ENCODE results near the gene CTTN. TPM values are rescaled to one million over a fixed set of nuclear protein-coding genes. Genes with fewer than 3 reads are reported as not detected.

The CTTN gene
- total RNA-seq, 1 experiment from 2014 or later: 224 TPM

- DNase-seq: no peak
- Histone ChIP-seq H3K9ac (ENCODE audit: extremely low read depth, insufficient read length, low read length) (no peak overlapping the region), H3K4me1 (ENCODE audit: insufficient read depth, low read length) (no peaks in the 10 kb centered on the region), H3K9me3 (ENCODE audit: control insufficient read depth, low read depth, low read length) (no peaks in the 10 kb centered on the region), H3K4me2 (ENCODE audit: insufficient read depth, insufficient read length, low read length) (no peak overlapping the region), H3K79me1 (ENCODE audit: insufficient read depth, low read depth, low read length, poor library complexity, severe bottlenecking) (peaks cover 4% of the 10 kb centered on the region), H4K91ac (ENCODE audit: insufficient read length, low read depth, low read length) (no peak overlapping the region), H3K56ac (ENCODE audit: insufficient read length, low read depth, low read length) (no peak overlapping the region), H2BK15ac (ENCODE audit: low read depth, low read length) (no peak overlapping the region), H4K20me1 (ENCODE audit: control insufficient read depth, insufficient read depth, insufficient read length) (no peaks in the 10 kb centered on the region), H2AK5ac (ENCODE audit: insufficient read length, low read length) (no peak overlapping the region), H3K18ac (ENCODE audit: insufficient read length, low read depth, low read length) (no peak overlapping the region), H3K4ac (ENCODE audit: low read depth, low read length) (no peak overlapping the region), H3K79me2 (ENCODE audit: insufficient read depth, low read length) (no peaks in the 10 kb centered on the region), H3K23ac (ENCODE audit: insufficient read length, low read depth, low read length) (no peak overlapping the region), H4K5ac (ENCODE audit: insufficient read length, low read depth, low read length) (no peak overlapping the region), H2BK5ac (ENCODE audit: insufficient read length, low read length) (no peak overlapping the region), H2BK12ac (ENCODE audit: insufficient read length, low read depth, low read length) (no peak overlapping the region), H2BK120ac (ENCODE audit: low read depth, low read length, poor library complexity, severe bottlenecking) (no peak overlapping the region), H2BK20ac (ENCODE audit: low read depth, low read length, poor library complexity, severe bottlenecking) (no peak overlapping the region), H3T11ph (ENCODE audit: low read length) (no peak overlapping the region), H3K14ac (ENCODE audit: insufficient read depth, low read length) (no peak overlapping the region), H3K27me3 (ENCODE audit: insufficient read depth, low read length) (no peaks in the 10 kb centered on the region), H3K23me2 (ENCODE audit: insufficient read length, low read depth, low read length, poor library complexity, severe bottlenecking) (no peaks in the 10 kb centered on the region), H4K8ac (replicated peaks; ENCODE audit: insufficient read length, low read depth, low read length) (no peak overlapping the region), H2AFZ (ENCODE audit: low read length) (no peak overlapping the region), H3K27ac (ENCODE audit: insufficient read length, low read depth, low read length) (no peak overlapping the region)
- no CpG with 5 or more reads among the region's 25 CpGs for WGBS (ENCODE audit: extremely low coverage, insufficient read length, low lambda C conversion rate)
- Mint-ChIP-seq H3K27ac (peak overlapping the region; percentile 32 to 78 (median 58); a peak in 3 of 7 replicates), H3K4me1 (no peaks in the 10 kb centered on the region), H3K9me3 (no peaks in the 10 kb centered on the region), H3K36me3 (ENCODE audit: insufficient read depth in 1 of 3, low read depth in 3 of 3) (peaks cover 57 to 91% (median 91%) of the 10 kb centered on the region in 3 experiments), H3K27me3 (ENCODE audit: low read depth) (no peaks in the 10 kb centered on the region), H3K4me3 (no peak overlapping the region)
- no peak for TF ChIP-seq CTCF (conservative IDR thresholded peaks at IDR 0.05)
These were observed 17.5 kb downstream of the CTTN start for GRCh38 chr11:70415642-70416395.

All from H9 (cell line).